H1 (cell line): ENCODE measurements around the gene ALOX5AP. TPM values are rescaled to one million over a fixed set of nuclear protein-coding genes. Genes with fewer than 3 reads are reported as not detected.

ENCODE experiments used
- ATF2 ChIP-seq: IDR thresholded peaks from 2 replicates; pipeline ENCODE4 v1.6.1; 2012; ENCODE audit warnings: low read length, inconsistent platforms
- BRCA1 ChIP-seq: IDR thresholded peaks from 2 replicates; pipeline ENCODE4 v1.6.1; 2012; ENCODE audit warnings: low read depth, low read length, improper control_type of control experiment
- CHD7 ChIP-seq: fragments of 300-600 bp; sonication (generic); IDR thresholded peaks from 2 replicates; pipeline ENCODE4 v1.7.1; 2012; ENCODE audit warnings: low read length, moderate library complexity, mild to moderate bottlenecking, inconsistent platforms; ENCODE audit not compliant: insufficient replicate concordance
- CTCF ChIP-seq, 3 experiments: IDR thresholded peaks; 1 replicate in 2 of 3; 2 replicates in 1 of 3; pipeline versions ENCODE4 v1.5.1 to v1.6.1; 2011; ENCODE audit warnings: low read length in 3 of 3, mild to moderate bottlenecking in 3 of 3, inconsistent platforms in 2 of 3, low read depth in 1 of 3, moderate library complexity in 1 of 3; ENCODE audit not compliant: insufficient read depth in 1 of 3; ENCODE audit errors: control extremely low read depth in 1 of 3
- POLR2A ChIP-seq, 2 experiments: IDR thresholded peaks; 1 replicate in 1 of 2; 2 replicates in 1 of 2; pipeline ENCODE4 v1.6.1; 2011; ENCODE audit warnings: low read depth in 2 of 2, low read length in 2 of 2, mild to moderate bottlenecking in 2 of 2; ENCODE audit errors: control extremely low read depth in 1 of 2
- RAD21 ChIP-seq, 2 experiments: IDR thresholded peaks in 1 of 2; conservative IDR thresholded peaks in 1 of 2; 2 replicates each; pipeline ENCODE4 v1.6.1; 2011; ENCODE audit warnings: low read depth in 2 of 2, low read length in 2 of 2, improper control_type of control experiment in 1 of 2, inconsistent platforms in 1 of 2, mild to moderate bottlenecking in 1 of 2, moderate library complexity in 1 of 2
- TCF12 ChIP-seq: IDR thresholded peaks from 2 replicates; pipeline ENCODE4 v1.6.1; 2011; ENCODE audit warnings: low read depth, mild to moderate bottlenecking, low read length
- polyA plus RNA-seq, 7 experiments: library from polyadenylated mRNA; depleted of rRNA in 3 of 7; stranded (reverse) in 5 of 7; unstranded in 2 of 7; fragments of >200 nt in 5 of 7; fragments of 200-250 nt in 2 of 7; gene quantifications; 1 replicate in 5 of 7; 2 replicates in 1 of 7; 4 replicates in 1 of 7; pipeline versions ENCODE4 v1.2.1 to v1.2.3, GENCODE V29; 2011 to 2013; ENCODE audit warnings: missing spikeins in 2 of 7, mixed read lengths in 2 of 7
- total RNA-seq: library from RNA; stranded (reverse); fragmentation: NEBNext Ultra II Directional; extraction: Animal tissue kit (Norgen Biotek cat#: 25700); gene quantifications from 2 replicates; pipeline ENCODE4 v1.2.1, GENCODE V29; 2021

The ALOX5AP gene
- total and polyA plus RNA-seq, 2 of the 8 experiments (the other 6 are each of a cell fraction or from before 2014, with no cell fraction given): not detected

- TF ChIP-seq CHD7 (no peak), POLR2A (IDR thresholded peaks at IDR 0.05; ENCODE audit: control extremely low read depth in 1 of 2, low read depth in 2 of 2, low read length in 2 of 2) (no peak), BRCA1 (no peak), RAD21 (IDR thresholded peaks at IDR 0.05 in 1 of 2, conservative IDR thresholded peaks at IDR 0.05 in 1 of 2; ENCODE audit: low read depth in 2 of 2, low read length in 2 of 2) (no peak), ATF2 (no peak), TCF12 (no peak), CTCF (IDR thresholded peaks at IDR 0.05; ENCODE audit: control extremely low read depth in 1 of 3, insufficient read depth in 1 of 3, low read depth in 1 of 3, low read length in 3 of 3) (no peak)
These were observed 70.3 kb downstream of the ALOX5AP start (continued) for GRCh38 chr13:30805603-30806011.
